IMR-90 (cell line): ENCODE results near the gene PAFAH2.

Source experiments
- BHLHE40 ChIP-seq: fragments of 150-350 bp; IDR thresholded peaks from 2 replicates; pipeline ENCODE4 v1.6.1; 2016; ENCODE audit warnings: mild to moderate bottlenecking, low read depth, low read length
- CEBPB ChIP-seq: IDR thresholded peaks from 2 replicates; pipeline ENCODE4 v1.6.1; 2012; ENCODE audit warnings: low read depth, low read length, improper control_type of control experiment
- CHD1 ChIP-seq: IDR thresholded peaks from 2 replicates; pipeline ENCODE4 v1.6.1; 2012; ENCODE audit warnings: low read depth, low read length, improper control_type of control experiment
- CTCF ChIP-seq: conservative IDR thresholded peaks from 2 replicates; pipeline ENCODE4 v1.5.1; 2012; ENCODE audit warnings: mild to moderate bottlenecking, low read depth, low read length, improper control_type of control experiment
- ELK1 ChIP-seq: fragments of 150-350 bp; IDR thresholded peaks from 2 replicates; pipeline ENCODE4 v1.6.1; 2016; ENCODE audit warnings: low read depth, mild to moderate bottlenecking, low read length, moderate library complexity, borderline replicate concordance
- FOS ChIP-seq: fragments of 150-350 bp; IDR thresholded peaks from 2 replicates; pipeline ENCODE4 v1.6.1; 2016; ENCODE audit warnings: low read depth, low read length
- MAFK ChIP-seq: IDR thresholded peaks from 2 replicates; pipeline ENCODE4 v1.6.1; 2012; ENCODE audit warnings: low read depth, low read length, improper control_type of control experiment
- MAZ ChIP-seq: IDR thresholded peaks from 2 replicates; pipeline ENCODE4 v1.6.1; 2012; ENCODE audit warnings: low read depth, mild to moderate bottlenecking, low read length, improper control_type of control experiment, moderate library complexity, borderline replicate concordance
- MXI1 ChIP-seq: IDR thresholded peaks from 2 replicates; pipeline ENCODE4 v1.6.1; 2012; ENCODE audit warnings: low read depth, mild to moderate bottlenecking, low read length, moderate library complexity, borderline replicate concordance
- POLR2A ChIP-seq: IDR thresholded peaks from 2 replicates; pipeline ENCODE4 v1.6.1; 2012; ENCODE audit warnings: mild to moderate bottlenecking, low read depth, low read length
- RAD21 ChIP-seq: IDR thresholded peaks from 2 replicates; pipeline ENCODE4 v1.6.1; 2012; ENCODE audit warnings: low read length, improper control_type of control experiment
- RFX5 ChIP-seq: IDR thresholded peaks from 2 replicates; pipeline ENCODE4 v1.8.0; 2012; ENCODE audit warnings: low read depth, mild to moderate bottlenecking, low read length, moderate library complexity
- USF2 ChIP-seq: fragments of 150-350 bp; IDR thresholded peaks from 2 replicates; pipeline ENCODE4 v1.6.1; 2017; ENCODE audit warnings: mild to moderate bottlenecking, antibody characterized with exemption, low read length, low read depth

- TF ChIP-seq CTCF (no peak), USF2 (no peak), RAD21 (no peak), POLR2A (no peak), MAFK (no peak), CEBPB (no peak), FOS (no peak), RFX5 (no peak), CHD1 (no peak), BHLHE40 (no peak), MXI1 (no peak), MAZ (no peak), ELK1 (no peak)
Observed at GRCh38 chr1:25927521-25928265, 70.2 kb downstream of the PAFAH2 start.
